ENCODE measurements around the gene EXOG.

- TF ChIP-seq CTCF (IDR thresholded peaks at IDR 0.05) = no peak
- TF ChIP-seq POLR2A (IDR thresholded peaks at IDR 0.05) = no peak
Observed at GRCh38 chr3:38475716-38476115, 20.4 kb upstream of the EXOG start.
